HepG2 (cell line): Measurements from ENCODE around the gene FUCA2. TPM values are rescaled to one million over a fixed set of nuclear protein-coding genes. Genes with fewer than 3 reads are reported as not detected.
A peak's percentile ranks its signal among the peaks of the same experiment; 100 is the strongest.

Experiments
- AGO2 ChIP-seq: fragments of 200-400 bp; formaldehyde crosslinking; optimal IDR thresholded peaks from 2 replicates; pipeline ENCODE3; 2017; ENCODE audit warnings: mild to moderate bottlenecking, low read depth, low read length, moderate library complexity
- BORCS8-MEF2B ChIP-seq: sonication (generic); formaldehyde crosslinking; IDR thresholded peaks from 2 replicates; pipeline ENCODE4 v1.8.0; 2022; ENCODE audit warnings: mild to moderate bottlenecking, missing genetic modification reagents
- BRF2 ChIP-seq: sonication (generic); formaldehyde crosslinking; IDR thresholded peaks from 2 replicates; pipeline ENCODE4 v1.8.1; 2022; ENCODE audit warnings: mild to moderate bottlenecking, missing genetic modification reagents
- CENPBD1 ChIP-seq: sonication (generic); formaldehyde crosslinking; IDR thresholded peaks from 2 replicates; pipeline ENCODE4 v1.8.0; 2022; ENCODE audit warnings: missing genetic modification reagents, low read depth, mild to moderate bottlenecking, borderline replicate concordance
- IRF9 ChIP-seq: sonication (generic); formaldehyde crosslinking; IDR thresholded peaks from 2 replicates; pipeline ENCODE4 v1.8.0; 2022; ENCODE audit warnings: missing genetic modification reagents, mild to moderate bottlenecking, borderline replicate concordance
- SOX6 ChIP-seq, 2 experiments: fragments of 450-650 bp in 1 of 2; sonication (generic) in 1 of 2; formaldehyde crosslinking in 1 of 2; IDR thresholded peaks; 2 replicates each; pipeline versions ENCODE4 v1.4.0 to v1.6.1; 2017 to 2020; ENCODE audit warnings: antibody characterized with exemption in 1 of 2, mild to moderate bottlenecking in 1 of 2, missing genetic modification reagents in 1 of 2
- ZNF251 ChIP-seq: sonication (generic); formaldehyde crosslinking; IDR thresholded peaks from 2 replicates; pipeline ENCODE4 v1.9.0; 2021; ENCODE audit warnings: mild to moderate bottlenecking, missing genetic modification reagents
- ZNF335 ChIP-seq: sonication (generic); formaldehyde crosslinking; IDR thresholded peaks from 2 replicates; pipeline ENCODE4 v1.4.0; 2020; ENCODE audit warnings: missing genetic modification reagents
- ZNF639 ChIP-seq: conservative IDR thresholded peaks from 2 replicates; pipeline ENCODE4 v1.6.1; 2018; ENCODE audit warnings: missing genetic modification reagents
- ZNF674 ChIP-seq: sonication (generic); formaldehyde crosslinking; IDR thresholded peaks from 2 replicates; pipeline ENCODE4 v1.5.0; 2020; ENCODE audit warnings: low read depth, mild to moderate bottlenecking, missing genetic modification reagents
- ZNF781 ChIP-seq: sonication (generic); formaldehyde crosslinking; IDR thresholded peaks from 2 replicates; pipeline ENCODE4 v1.5.1; 2020; ENCODE audit warnings: borderline replicate concordance, mild to moderate bottlenecking, missing genetic modification reagents; ENCODE audit errors: not compliant biosample characterization
- ZSCAN29 ChIP-seq: sonication (generic); formaldehyde crosslinking; conservative IDR thresholded peaks from 2 replicates; pipeline ENCODE4 v1.4.0; 2020; ENCODE audit warnings: mild to moderate bottlenecking, missing genetic modification reagents
- polyA plus RNA-seq, 8 experiments: library from polyadenylated mRNA; depleted of rRNA in 3 of 8; stranded (reverse) in 7 of 8; unstranded in 1 of 8; fragments of >200 nt; fragmentation: Illumina TruSeq in 4 of 8; extraction: Trizol in 4 of 8; gene quantifications; 2 replicates each; pipeline versions ENCODE4 v1.2.1 to v1.2.3, GENCODE V29; 2011 to 2016; ENCODE audit warnings: low read depth in 4 of 8, missing spikeins in 1 of 8, mixed read lengths in 1 of 8; ENCODE audit not compliant: insufficient read depth in 1 of 8
- total RNA-seq, 5 experiments: library from RNA; depleted of rRNA; stranded (reverse); fragments of >200 nt; fragmentation: Illumina TruSeq; extraction: Trizol; gene quantifications; 2 replicates each; pipeline ENCODE4 v1.2.3, GENCODE V29; 2016; ENCODE audit warnings: low read depth in 1 of 5
- TF ChIP-seq, protein P1 (sequence below): IDR thresholded peaks from 2 replicates; pipeline ENCODE4 v1.6.1; 2016; ENCODE audit warnings: missing compliant biosample characterization, missing genetic modification reagents, borderline replicate concordance
- TF ChIP-seq, protein P2 (sequence below): sonication (generic); formaldehyde crosslinking; IDR thresholded peaks from 2 replicates; pipeline ENCODE4 v1.8.0; 2022; ENCODE audit warnings: mild to moderate bottlenecking, missing genetic modification reagents; ENCODE audit not compliant: insufficient replicate concordance
- TF ChIP-seq, protein P3 (sequence below): sonication (generic); formaldehyde crosslinking; conservative IDR thresholded peaks from 2 replicates; pipeline ENCODE4 v1.4.0; 2020; ENCODE audit warnings: missing genetic modification reagents
- TF ChIP-seq, protein P4 (sequence below): sonication (generic); formaldehyde crosslinking; IDR thresholded peaks from 2 replicates; pipeline ENCODE4 v1.8.0; 2022; ENCODE audit warnings: mild to moderate bottlenecking, missing genetic modification reagents, moderate library complexity

Gene FUCA2
- total and polyA plus RNA-seq, 2 of the 13 experiments (the other 11 are each of a cell fraction or from before 2014, with no cell fraction given): 87.4 to 144 TPM

GRCh38 chr6:143510991-143511891 is at the start of gene FUCA2 (continued):
- TF ChIP-seq, protein P1, sequence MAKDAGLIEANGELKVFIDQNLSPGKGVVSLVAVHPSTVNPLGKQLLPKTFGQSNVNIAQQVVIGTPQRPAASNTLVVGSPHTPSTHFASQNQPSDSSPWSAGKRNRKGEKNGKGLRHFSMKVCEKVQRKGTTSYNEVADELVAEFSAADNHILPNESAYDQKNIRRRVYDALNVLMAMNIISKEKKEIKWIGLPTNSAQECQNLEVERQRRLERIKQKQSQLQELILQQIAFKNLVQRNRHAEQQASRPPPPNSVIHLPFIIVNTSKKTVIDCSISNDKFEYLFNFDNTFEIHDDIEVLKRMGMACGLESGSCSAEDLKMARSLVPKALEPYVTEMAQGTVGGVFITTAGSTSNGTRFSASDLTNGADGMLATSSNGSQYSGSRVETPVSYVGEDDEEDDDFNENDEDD (CRISPR knock-in tag): peak; percentile 81
- TF ChIP-seq, protein P2, sequence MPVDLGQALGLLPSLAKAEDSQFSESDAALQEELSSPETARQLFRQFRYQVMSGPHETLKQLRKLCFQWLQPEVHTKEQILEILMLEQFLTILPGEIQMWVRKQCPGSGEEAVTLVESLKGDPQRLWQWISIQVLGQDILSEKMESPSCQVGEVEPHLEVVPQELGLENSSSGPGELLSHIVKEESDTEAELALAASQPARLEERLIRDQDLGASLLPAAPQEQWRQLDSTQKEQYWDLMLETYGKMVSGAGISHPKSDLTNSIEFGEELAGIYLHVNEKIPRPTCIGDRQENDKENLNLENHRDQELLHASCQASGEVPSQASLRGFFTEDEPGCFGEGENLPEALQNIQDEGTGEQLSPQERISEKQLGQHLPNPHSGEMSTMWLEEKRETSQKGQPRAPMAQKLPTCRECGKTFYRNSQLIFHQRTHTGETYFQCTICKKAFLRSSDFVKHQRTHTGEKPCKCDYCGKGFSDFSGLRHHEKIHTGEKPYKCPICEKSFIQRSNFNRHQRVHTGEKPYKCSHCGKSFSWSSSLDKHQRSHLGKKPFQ (CRISPR knock-in tag): peak; percentile 95
- TF ChIP-seq AGO2 (peak; percentile 95), ZNF674 (no peak; the same call in 1 of the 2 replicates), BORCS8-MEF2B (CRISPR knock-in tag) (no peak; the same call in none of the 2 replicates), ZNF335 (peak; percentile 49; the same call in 1 of the 2 replicates), SOX6 (IDR thresholded peaks at IDR 0.05) (no peak), SOX6 (CRISPR knock-in tag; IDR thresholded peaks at IDR 0.05) (peak; percentile 69), IRF9 (CRISPR knock-in tag) (peak; percentile 98), BRF2 (CRISPR knock-in tag) (peak; percentile 84; the same call in 1 of the 2 replicates), ZNF639 (peak; percentile 33; the same call in 1 of the 2 replicates), ZNF251 (CRISPR knock-in tag) (no peak), ZSCAN29 (0 out of 2 replicates have a peak, but pooled peaks have one; percentile 65), CENPBD1 (no peak; the same call in 1 of the 2 replicates), ZNF781 (CRISPR knock-in tag) (peak; percentile 86)
- TF ChIP-seq, protein P3, sequence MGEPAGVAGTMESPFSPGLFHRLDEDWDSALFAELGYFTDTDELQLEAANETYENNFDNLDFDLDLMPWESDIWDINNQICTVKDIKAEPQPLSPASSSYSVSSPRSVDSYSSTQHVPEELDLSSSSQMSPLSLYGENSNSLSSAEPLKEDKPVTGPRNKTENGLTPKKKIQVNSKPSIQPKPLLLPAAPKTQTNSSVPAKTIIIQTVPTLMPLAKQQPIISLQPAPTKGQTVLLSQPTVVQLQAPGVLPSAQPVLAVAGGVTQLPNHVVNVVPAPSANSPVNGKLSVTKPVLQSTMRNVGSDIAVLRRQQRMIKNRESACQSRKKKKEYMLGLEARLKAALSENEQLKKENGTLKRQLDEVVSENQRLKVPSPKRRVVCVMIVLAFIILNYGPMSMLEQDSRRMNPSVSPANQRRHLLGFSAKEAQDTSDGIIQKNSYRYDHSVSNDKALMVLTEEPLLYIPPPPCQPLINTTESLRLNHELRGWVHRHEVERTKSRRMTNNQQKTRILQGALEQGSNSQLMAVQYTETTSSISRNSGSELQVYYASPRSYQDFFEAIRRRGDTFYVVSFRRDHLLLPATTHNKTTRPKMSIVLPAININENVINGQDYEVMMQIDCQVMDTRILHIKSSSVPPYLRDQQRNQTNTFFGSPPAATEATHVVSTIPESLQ: peak; percentile 40; the same call in 1 of the 2 replicates
- TF ChIP-seq, protein P4, sequence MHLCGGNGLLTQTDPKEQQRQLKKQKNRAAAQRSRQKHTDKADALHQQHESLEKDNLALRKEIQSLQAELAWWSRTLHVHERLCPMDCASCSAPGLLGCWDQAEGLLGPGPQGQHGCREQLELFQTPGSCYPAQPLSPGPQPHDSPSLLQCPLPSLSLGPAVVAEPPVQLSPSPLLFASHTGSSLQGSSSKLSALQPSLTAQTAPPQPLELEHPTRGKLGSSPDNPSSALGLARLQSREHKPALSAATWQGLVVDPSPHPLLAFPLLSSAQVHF: peak; percentile 83
